Amniotic stem cell (primary cell): Measurements from ENCODE around the gene ZNF71.

Source experiments
- DNase-seq: peaks from one replicate; lab custom pipeline; 2025; lab: John Stamatoyannopoulos, UW

ZNF71 gene

DNA sequence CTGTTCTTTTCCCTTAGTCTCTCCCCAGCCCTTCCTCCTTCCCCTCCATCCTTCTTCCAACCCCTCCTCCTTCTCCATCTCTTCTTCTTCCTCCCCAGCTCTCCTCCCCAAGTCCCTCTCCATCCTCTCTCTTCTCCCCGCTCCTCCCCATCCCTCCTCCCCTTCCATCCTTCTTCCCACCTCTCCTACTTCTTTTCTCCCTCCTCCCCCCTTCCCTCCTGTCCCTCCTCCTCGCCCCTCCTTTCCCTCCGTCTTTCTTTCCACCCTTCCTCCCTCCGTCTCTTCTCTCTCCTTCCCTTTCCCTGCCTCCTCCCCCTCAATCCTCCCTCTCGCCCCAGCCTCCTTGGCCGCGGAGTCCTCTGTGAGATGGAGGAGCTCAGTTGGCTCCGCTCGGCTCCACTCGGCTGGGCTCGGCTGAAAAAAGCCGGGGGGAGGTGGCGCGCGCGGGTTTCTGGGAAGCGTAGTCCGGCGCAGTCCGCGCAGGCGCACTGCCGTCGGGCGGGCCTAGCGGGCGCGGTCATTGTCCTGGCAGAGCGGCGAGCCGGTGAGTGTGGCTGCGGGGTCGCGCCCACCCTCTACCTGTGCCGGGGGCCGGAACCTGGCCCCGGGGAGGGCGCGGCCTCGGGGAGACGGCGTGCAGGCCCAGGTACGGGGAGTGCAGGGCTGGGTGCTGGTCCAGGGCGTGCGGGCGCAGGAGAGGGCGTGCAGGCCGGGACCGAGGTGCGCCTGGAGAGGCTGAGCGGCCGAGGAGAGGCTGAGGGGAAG is at the start of gene ZNF71:
ZNF71 (plus strand) TSS at position 520 of the 765 bp plus-strand sequence. CDS start 6,257 bp downstream, outside the sequence.
- peak; percentile 57 for DNase-seq

DNA sequence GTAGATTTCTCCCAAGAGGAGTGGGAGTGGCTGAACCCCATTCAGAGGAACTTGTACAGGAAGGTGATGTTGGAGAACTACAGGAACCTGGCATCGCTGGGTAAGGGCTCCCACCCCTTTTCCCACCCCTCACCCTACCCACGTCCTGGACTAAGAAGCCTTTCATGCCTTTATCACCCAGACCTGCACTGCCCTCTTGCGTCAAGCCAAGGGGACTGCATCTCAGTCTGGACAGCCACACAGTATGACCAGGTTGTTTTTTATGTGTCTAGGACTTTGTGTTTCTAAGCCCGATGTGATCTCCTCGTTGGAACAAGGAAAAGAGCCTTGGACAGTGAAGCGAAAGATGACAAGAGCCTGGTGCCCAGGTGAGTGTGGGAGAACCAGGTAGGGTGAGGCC is 47.6 kb upstream of the ZNF71 start:
- no peak for DNase-seq

DNA sequence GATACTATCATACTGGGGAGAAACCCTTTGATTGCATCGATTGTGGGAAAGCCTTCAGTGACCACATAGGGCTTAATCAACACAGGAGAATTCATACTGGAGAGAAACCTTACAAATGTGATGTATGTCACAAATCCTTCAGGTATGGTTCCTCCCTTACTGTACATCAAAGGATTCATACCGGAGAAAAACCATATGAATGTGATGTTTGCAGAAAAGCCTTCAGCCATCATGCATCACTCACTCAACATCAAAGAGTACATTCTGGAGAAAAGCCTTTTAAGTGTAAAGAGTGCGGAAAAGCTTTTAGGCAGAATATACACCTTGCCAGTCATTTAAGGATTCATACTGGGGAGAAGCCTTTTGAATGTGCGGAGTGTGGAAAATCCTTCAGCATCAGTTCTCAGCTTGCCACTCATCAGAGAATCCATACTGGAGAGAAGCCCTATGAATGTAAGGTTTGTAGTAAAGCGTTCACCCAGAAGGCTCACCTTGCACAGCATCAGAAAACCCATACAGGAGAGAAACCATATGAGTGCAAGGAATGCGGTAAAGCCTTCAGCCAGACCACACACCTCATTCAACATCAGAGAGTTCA is 40.7 kb upstream of the ZNF71 start:
- DNase-seq = no peak

DNA sequence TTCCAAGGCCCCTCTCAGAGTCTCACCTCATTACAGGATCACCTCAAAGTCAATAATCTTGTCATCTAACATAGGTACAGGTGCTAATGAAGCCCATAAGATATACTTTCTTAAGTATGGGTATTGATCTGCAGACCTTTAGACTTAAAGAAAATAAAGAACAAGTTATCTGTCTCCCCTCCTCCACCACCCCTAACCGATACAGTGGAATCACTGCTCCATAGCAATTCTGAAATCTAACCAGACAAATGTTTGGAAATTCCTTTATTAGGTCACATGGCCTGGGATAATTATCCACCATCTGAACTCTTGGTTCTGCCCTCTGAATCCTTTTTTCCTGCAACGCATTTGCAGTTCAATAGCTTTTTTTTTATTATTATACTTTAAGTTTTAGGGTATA is 32.3 kb upstream of the ZNF71 start:
- DNase-seq = no peak

DNA sequence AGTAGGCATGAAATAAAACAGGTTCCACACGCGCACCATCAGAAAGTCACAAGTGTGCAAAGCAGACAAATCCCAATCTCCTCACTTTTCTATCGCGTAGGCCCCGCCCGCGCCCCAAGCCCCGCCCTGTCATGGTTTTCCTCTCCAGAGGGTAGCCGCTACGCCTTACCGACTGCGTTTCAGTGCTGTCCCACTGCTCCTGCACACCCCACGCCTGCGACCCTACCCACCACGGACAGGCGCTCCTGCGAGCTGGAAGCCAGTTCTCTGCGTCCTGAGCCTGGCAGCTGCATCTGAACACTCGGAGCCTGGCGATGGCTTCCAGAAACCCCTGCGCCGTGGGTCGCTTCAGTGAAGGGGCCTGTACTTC is 28.2 kb upstream of the ZNF71 start:
- DNase-seq = peak; percentile 23

DNA sequence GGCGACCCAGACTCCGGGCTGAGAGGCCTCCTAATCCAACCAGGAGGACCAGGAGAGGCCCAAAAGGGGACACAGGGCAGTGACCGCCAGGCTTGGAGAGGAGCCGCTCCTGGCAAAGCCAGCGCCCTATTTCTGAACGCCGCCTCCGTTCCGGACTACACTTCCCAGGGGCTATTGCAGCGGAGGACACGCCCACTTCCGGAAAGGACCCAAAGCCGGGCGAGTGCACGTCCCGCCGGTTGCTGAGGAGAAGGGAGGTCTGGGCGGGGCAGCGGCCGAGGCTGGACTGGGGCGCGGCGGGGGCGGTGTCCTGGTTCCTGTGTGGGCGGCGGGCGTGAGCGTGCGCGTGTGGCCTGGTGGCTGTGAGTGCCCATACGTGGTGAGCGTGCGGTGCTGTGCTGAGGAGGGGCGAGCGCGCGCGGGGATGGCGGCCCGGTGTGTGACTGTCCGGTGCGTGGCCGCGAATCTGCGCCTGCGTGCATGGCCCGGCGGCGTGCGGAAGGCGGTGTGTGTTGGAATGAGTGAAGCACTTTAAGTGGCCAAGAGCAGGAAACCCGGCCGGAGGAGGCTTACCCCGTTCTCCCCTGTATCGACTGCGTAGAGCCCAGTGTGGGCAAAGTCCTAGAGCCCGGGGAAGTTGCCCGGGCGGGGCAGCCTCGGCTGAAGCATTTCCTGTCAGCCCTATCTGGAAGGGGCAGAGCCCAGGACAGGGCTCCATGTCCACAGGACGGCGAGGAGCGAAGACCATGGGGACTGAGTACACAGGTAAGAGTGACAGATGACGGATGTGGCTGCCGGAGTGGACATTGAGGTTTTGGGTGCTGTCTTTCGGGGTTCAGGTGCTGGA is 27.6 kb upstream of the ZNF71 start, which contains the start of gene ZNF470:
ZNF470 (plus strand) TSS at position 195 of the 847 bp plus-strand sequence. CDS start 2,844 bp downstream, outside the sequence.
- peak; percentile 90 for DNase-seq

DNA sequence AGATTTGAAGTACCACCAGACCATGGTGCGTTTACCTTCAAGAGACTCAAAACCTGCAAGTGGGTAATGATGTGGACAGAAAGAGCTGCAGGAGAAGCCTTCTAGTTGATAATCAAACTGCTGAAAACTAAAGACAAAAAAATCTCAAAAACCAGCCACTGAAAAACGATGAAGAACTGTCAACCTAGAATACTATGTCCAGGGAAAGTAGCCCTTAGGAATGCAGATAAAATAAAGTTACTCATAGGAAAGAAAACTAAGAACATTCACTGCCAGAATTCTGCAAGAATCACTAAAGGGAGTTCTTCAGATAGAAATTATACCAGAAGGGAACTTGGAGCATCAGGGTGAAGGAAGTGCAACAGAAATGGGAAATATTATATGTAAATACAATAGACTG is 22.5 kb upstream of the ZNF71 start:
- DNase-seq = no peak

DNA sequence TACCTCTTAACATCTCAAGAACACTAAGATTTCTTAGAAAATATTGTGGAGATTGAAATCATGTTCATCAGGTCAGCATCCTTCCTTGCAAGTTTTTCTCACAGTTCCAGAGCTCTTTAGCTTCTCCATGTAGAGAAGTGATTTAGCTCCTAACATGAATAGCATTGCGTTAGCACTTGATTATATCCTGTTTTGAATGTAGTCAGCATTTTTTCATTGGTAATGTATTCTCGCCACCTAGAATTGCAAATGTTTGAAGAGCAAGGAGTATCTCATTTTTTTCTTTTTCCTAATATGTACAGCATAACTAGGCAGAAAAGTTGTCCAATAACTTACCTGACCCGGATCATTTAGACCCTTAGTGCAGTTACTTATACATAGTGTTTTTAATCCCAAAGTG is 21.2 kb upstream of the ZNF71 start:
- DNase-seq = no peak

DNA sequence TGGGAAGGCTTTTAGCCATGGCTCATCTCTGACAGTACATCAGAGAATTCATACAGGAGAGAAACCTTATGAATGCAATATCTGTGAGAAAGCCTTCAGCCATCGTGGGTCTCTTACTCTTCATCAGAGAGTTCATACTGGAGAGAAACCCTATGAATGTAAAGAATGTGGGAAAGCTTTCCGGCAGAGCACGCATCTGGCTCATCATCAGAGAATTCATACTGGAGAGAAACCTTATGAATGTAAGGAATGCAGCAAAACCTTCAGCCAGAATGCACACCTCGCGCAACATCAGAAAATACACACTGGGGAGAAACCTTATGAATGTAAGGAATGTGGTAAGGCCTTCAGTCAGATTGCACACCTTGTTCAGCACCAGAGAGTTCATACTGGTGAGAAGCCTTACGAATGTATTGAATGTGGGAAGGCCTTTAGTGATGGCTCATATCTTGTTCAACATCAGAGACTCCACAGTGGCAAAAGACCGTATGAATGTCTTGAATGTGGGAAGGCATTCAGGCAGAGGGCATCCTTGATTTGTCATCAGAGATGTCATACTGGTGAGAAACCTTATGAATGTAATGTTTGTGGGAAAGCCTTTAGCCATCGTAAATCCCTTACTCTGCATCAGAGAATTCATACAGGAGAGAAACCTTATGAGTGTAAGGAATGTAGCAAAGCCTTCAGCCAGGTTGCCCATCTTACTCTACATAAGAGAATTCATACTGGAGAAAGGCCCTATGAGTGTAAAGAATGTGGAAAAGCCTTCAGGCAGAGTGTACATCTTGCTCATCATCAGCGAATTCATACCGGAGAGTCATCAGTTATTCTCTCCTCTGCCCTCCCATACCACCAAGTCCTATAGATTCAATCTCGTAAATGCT is 17.1 kb upstream of the ZNF71 start:
- no peak for DNase-seq

DNA sequence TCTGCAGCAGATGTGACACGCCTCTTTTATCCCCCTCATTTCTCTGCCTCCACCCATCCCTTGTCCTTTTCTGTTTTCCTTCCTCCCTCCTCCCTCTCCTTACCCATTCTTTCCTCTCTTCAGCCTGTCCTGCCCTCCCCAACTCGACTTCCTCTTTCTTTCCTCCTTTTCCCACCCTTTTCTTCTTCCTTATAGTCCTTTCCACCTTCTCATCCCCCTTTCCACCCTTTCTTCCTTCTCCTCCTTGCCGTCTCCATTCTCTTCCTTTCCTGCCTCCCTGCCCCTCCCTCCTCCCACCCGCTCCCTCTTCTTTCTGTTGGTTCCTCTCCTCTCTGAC is 688 bp upstream of the ZNF71 start:
- no peak for DNase-seq

DNA sequence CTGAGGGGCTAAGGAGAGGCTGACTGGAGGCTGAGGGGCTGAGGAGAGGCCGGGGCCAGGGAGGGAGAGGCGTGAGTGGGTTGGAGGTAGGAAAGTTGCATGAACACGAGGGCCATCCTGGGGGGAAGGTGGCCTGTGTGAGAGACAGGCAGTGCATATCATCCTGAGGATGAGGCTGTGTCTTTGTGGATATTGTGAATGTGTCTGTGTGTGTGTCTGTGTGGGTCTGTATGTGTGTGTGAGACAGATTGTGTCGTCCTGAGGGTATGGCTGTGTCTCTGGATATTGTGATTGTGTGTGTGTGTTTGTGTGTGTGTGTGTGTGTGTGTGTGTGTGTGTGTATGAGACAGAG is 422 bp downstream of the ZNF71 start:
- no peak for DNase-seq

DNA sequence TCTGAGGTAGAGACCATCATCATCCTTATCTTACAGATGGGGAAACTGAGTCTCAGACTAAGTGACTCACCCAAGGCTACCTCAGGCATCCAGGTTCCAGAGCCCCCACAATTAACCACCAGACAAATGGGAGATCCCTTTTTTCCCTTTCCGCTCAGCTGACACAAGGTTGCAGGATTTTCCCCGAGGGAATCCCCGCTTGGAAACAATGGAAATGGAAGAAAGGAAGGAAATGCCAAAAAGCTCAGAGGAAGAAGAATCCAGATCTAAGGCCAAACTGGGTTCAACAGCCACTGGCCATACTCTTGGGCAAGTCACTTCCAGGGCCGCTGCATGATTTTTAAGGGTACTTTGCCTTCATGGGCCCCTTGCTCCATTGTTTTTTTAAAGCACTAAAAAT is 1.6 kb downstream of the ZNF71 start:
- no peak for DNase-seq

DNA sequence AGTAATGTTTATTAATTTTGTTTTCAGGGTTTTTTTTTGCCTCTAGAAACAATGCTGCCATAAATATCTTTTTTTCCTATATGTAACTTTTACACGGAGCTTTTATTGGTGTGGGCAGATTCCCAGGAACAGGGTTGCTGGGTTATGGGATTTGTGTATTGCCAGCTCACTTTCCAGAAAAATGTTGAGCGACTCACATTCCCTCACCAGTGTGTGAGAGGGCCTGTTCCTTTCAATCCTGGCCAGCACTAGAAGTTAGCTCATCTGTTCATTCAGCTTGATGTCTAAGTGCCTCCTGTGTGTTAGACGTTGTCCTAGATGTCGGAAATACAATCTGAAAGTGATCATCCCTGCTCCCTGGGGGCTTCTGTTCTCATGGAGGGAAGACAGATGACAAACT is 2.6 kb downstream of the ZNF71 start:
- DNase-seq = no peak

DNA sequence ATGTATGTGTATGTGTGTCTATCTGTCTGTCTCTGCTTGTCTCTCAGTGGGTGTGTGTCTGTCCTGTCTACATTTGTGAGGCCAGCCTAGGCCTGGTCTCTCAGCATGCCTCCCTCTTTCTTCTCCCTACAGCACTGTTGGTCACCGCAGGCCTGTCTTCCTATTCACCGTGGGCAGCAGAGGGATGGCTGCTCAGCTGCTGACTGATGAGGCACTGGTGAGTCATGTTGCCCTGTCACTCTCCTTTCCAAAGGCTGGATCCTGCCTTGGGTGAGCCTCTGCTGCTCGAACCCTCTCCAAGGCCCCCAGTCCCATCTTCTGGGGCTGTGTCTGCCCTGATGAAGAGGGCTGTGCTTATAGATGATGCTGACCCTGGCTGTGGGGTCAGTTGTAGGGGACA is 6.3 kb downstream of the ZNF71 start:
- no peak for DNase-seq

DNA sequence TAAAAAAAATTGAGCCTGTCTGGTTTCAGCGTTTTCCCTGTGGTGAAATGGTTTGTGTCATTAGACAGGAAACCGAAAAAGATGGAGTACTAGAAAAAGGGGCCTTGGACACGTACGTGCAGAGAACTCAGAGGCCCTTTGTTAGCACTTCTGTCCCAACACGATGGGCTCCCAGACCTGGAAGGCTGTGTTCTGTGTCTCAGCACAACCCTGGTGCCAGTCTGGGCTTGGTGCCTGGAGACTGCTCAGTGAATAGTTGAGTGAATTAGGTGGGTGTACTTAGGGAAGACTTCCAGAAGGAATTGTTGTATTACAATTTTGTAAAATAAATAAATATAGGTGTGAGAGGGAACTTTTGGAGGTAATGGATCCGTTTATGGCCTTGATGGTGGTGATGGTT is 8.7 kb downstream of the ZNF71 start:
- DNase-seq = no peak

DNA sequence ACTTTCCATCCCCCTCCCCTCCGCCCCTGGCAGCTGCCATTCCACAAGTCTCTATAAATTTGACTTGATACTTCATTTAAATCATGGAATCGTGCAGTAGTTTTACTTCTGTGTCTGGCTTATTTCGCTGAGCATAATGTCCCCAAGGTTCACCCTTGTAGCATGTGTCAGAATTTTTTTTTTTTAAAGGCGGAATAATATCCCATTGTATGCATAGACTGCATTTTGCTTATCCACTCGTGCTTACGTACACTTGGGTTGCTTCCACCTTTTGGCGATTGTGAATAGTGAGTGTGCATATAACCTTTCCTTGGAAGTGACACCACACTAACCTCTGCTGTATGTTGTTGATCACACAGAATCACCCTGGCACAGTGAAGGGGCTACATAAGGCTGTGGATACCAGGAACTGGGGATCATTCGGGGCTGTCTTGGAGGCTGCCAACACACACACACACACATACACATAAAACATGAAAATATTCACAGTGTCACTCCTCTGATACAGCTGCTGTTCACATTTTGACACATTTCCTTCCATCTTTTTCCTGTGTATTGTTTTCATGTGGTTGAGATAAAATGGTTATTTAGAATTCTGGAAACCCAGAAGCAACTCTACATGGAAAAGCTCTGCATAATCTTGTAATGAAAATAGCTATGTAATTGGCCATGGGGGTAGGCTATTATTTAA is 13.3 kb downstream of the ZNF71 start:
- DNase-seq = no peak

DNA sequence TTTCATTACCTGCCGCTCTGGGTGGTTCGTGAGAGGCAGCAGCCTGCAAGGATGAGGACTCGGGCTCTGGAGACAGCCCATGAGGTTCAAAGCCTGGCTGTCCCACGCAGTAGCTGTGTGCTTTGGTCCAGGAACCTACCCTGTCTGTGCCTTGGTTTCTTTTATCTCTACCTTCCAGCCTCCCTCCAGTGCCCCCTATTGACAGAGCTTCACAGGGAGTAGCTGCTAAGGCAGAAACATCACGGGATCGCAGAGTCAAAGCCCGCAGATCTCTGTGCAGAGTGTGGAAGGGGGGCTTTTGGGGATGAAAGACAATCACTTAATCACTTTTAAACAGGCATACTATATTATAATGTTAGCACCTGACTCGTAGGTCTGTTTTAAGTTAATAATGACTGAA is 16.2 kb downstream of the ZNF71 start:
- no peak for DNase-seq

DNA sequence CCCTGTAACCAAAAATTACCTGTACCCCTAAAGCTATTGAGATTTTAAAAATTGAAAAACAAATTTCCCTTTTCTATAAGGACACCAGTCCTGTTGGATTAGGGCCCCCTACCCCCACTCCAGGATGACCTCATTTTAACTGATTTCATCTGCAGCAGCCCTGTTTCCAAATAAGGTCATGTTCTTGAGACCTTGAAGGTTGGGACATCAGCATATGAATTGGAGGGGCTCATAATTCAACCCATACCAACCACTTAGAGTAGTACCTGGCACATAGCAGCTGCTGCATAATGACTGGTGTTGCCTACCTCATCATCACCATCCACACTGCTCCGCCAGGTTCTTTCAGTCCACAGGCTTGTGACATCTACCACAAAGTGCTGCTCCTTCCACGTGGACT is 17.6 kb downstream of the ZNF71 start:
- no peak for DNase-seq

DNA sequence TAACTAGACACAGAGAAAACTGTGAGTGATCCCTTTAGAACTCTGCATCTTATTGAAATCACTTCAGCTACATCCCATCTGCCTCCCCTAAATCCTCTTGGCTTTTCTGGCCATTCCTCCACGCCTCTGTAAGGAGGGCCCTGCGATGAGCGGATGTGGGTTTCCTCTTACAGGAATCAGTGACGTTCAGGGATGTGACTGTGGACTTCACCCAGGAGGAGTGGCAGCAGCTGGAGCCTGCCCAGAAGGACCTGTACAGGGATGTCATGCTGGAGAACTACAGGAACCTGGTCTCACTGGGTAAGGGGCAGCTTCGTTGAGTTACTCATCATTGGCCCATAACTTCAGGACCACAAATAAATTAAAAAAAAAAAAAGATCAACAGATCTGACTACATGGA is 18.5 kb downstream of the ZNF71 start:
- DNase-seq = no peak

DNA sequence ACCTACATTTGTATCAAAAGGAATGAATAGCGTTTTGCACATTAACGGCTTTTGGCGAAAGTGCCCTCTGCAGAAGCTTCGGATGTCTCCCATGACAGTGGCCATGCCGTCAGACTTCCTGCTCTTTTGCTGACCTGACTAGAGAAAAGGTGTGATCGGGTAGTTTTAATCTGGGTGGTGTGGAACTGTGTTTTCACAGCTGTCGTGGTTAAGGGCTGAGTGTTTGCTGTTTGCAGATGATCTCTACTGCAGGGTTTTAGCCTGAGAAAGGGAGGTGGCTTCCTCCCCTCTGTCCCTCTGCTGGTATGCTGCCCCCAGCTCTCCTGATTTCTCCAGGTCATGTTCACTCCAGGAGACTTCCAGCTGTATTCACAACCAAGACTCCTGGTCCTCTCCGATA is 22.4 kb downstream of the ZNF71 start:
- DNase-seq = no peak

DNA sequence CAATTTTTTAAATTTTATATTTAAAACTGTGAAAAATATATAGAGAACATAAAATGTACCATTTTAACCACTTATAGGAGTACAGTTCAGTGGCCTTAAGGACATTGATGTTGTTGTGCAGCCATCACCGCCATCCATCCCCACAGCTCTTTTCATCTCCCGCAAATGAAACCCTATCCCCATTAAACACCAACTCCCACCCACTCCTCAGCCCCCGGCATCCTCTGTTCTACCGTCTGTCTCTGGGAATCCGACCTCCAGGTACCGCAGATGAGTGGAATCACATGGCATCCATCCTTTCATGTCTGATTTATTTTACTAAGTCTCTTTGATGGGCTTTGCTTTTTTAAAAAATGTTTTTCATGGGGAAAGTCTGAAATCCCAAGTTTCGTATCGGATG is 24.0 kb downstream of the ZNF71 start:
- no peak for DNase-seq

DNA sequence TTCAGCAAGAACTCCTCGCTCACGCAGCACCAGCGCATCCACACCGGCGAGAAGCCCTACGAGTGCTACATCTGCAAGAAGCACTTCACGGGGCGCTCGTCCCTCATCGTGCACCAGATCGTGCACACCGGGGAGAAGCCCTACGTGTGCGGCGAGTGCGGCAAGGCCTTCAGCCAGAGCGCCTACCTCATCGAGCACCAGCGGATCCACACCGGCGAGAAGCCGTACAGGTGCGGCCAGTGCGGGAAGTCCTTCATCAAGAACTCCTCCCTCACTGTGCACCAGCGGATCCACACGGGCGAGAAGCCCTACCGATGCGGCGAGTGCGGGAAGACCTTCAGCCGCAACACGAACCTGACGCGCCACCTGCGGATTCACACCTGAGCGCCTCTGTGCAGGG is 27.3 kb downstream of the ZNF71 start:
- no peak for DNase-seq
